HEK293 (cell line): ENCODE measurements around the gene CDK14.

Experiments
- CTCF ChIA-PET: fragments of 350-600 bp; formaldehyde crosslinking; extraction: SDS; loops from one replicate; lab custom pipeline; 2021; ENCODE audit warnings: antibody characterized with exemption; lab: Yijun Ruan, JAX
- POLR2A ChIA-PET: fragments of 300-600 bp; formaldehyde crosslinking; extraction: SDS; loops from one replicate; lab custom pipeline; 2020; ENCODE audit warnings: antibody characterized with exemption, inconsistent platforms; lab: Yijun Ruan, JAX
- H3K27ac ChIP-seq: fragments of 200-500 bp; sonication (Bioruptor generic); 2 replicates; pipeline ENCODE4 v1.5.1; 2014; ENCODE audit warnings: low read depth, low read length, control low read depth, inconsistent platforms; ENCODE audit errors: extremely low read depth
- H3K36me3 ChIP-seq, 2 experiments: fragments of 200-500 bp in 1 of 2; sonication (Bioruptor generic) in 1 of 2; 1 replicate in 1 of 2; 2 replicates in 1 of 2; pipeline ENCODE4 v1.5.1; 2014 to 2017; ENCODE audit warnings: inconsistent platforms in 2 of 2, low read length in 2 of 2; ENCODE audit not compliant: control insufficient read depth in 2 of 2, insufficient read depth in 1 of 2
- H3K4me1 ChIP-seq: fragments of 200-500 bp; sonication (Bioruptor generic); 2 replicates; pipeline ENCODE4 v1.5.1; 2014; ENCODE audit warnings: mild to moderate bottlenecking, low read length, inconsistent platforms; ENCODE audit not compliant: control insufficient read depth, insufficient read depth
- H3K4me3 ChIP-seq: 2 replicates; pipeline ENCODE4 v1.5.1; 2011; ENCODE audit warnings: low read depth, mild to moderate bottlenecking, control low read depth, low read length, moderate library complexity
- H3K9me3 ChIP-seq: fragments of 200-500 bp; sonication (Bioruptor generic); 2 replicates; pipeline ENCODE4 v1.5.1; 2014; ENCODE audit warnings: low read depth, low read length, inconsistent platforms; ENCODE audit not compliant: control insufficient read depth, insufficient read depth
- GFI1B ChIP-seq: fragments of 450-650 bp; formaldehyde crosslinking; IDR thresholded peaks from 2 replicates; pipeline ENCODE4 v1.5.1; 2016; ENCODE audit warnings: missing biosample characterization, missing genetic modification characterization
- HIC1 ChIP-seq: fragments of 450-650 bp; formaldehyde crosslinking; IDR thresholded peaks from 2 replicates; pipeline ENCODE4 v1.5.1; 2016; ENCODE audit warnings: missing biosample characterization, missing genetic modification characterization
- HOXC10 ChIP-seq: sonication (generic); formaldehyde crosslinking; IDR thresholded peaks from 2 replicates; pipeline ENCODE4 v1.8.1; 2023; ENCODE audit warnings: mild to moderate bottlenecking, missing genetic modification reagents
- MEIS1 ChIP-seq: sonication (generic); formaldehyde crosslinking; IDR thresholded peaks from 2 replicates; pipeline ENCODE4 v1.8.1; 2022; ENCODE audit warnings: missing genetic modification reagents, mild to moderate bottlenecking, borderline replicate concordance
- REPIN1 ChIP-seq: fragments of 450-650 bp; formaldehyde crosslinking; IDR thresholded peaks from 2 replicates; pipeline ENCODE4 v1.5.1; 2017; ENCODE audit warnings: missing biosample characterization, missing genetic modification characterization, low read depth
- SCRT1 ChIP-seq: fragments of 450-650 bp; formaldehyde crosslinking; IDR thresholded peaks from 2 replicates; pipeline ENCODE4 v1.5.1; 2016; ENCODE audit warnings: missing biosample characterization, missing genetic modification characterization, borderline replicate concordance
- ZEB2 ChIP-seq: fragments of 450-650 bp; formaldehyde crosslinking; IDR thresholded peaks from 2 replicates; pipeline ENCODE4 v1.5.1; 2016; ENCODE audit warnings: missing biosample characterization, missing genetic modification characterization
- ZIC2 ChIP-seq: fragments of 450-650 bp; formaldehyde crosslinking; IDR thresholded peaks from 2 replicates; pipeline ENCODE4 v1.5.1; 2016; ENCODE audit warnings: missing biosample characterization, missing genetic modification characterization
- ZNF148 ChIP-seq: fragments of 450-650 bp; formaldehyde crosslinking; IDR thresholded peaks from 2 replicates; pipeline ENCODE4 v1.5.0; 2017; ENCODE audit warnings: missing biosample characterization, missing genetic modification characterization, borderline replicate concordance
- ZNF155 ChIP-seq: fragments of 450-650 bp; formaldehyde crosslinking; IDR thresholded peaks from 2 replicates; pipeline ENCODE4 v1.5.1; 2016; ENCODE audit warnings: missing biosample characterization, missing genetic modification characterization
- ZNF280C ChIP-seq: fragments of 450-650 bp; formaldehyde crosslinking; IDR thresholded peaks from 2 replicates; pipeline ENCODE4 v1.5.1; 2016; ENCODE audit warnings: missing biosample characterization, missing genetic modification characterization
- ZNF398 ChIP-seq: fragments of 450-650 bp; formaldehyde crosslinking; IDR thresholded peaks from 2 replicates; pipeline ENCODE4 v1.5.1; 2017; ENCODE audit warnings: missing biosample characterization, missing genetic modification characterization
- ZNF426 ChIP-seq: fragments of 450-650 bp; formaldehyde crosslinking; IDR thresholded peaks from 2 replicates; pipeline ENCODE4 v1.5.1; 2017; ENCODE audit warnings: missing biosample characterization, missing genetic modification characterization, mild to moderate bottlenecking, inconsistent platforms, moderate library complexity
- ZNF473 ChIP-seq: fragments of 450-650 bp; formaldehyde crosslinking; IDR thresholded peaks from 2 replicates; pipeline ENCODE4 v1.5.1; 2017; ENCODE audit warnings: missing biosample characterization, missing genetic modification characterization
- ZNF488 ChIP-seq: fragments of 450-650 bp; formaldehyde crosslinking; IDR thresholded peaks from 2 replicates; pipeline ENCODE4 v1.5.1; 2016; ENCODE audit warnings: missing biosample characterization, missing genetic modification characterization
- ZNF529 ChIP-seq: fragments of 450-650 bp; formaldehyde crosslinking; IDR thresholded peaks from 2 replicates; pipeline ENCODE4 v1.5.1; 2017; ENCODE audit warnings: missing genetic modification characterization, missing biosample characterization; ENCODE audit not compliant: insufficient replicate concordance
- ZNF560 ChIP-seq: fragments of 450-650 bp; formaldehyde crosslinking; IDR thresholded peaks from 2 replicates; pipeline ENCODE4 v1.5.1; 2017; ENCODE audit warnings: missing biosample characterization, missing genetic modification characterization, borderline replicate concordance
- ZNF561 ChIP-seq: fragments of 450-650 bp; IDR thresholded peaks from 2 replicates; pipeline ENCODE4 v1.5.1; 2018; ENCODE audit warnings: missing biosample characterization, missing genetic modification characterization, borderline replicate concordance
- ZNF670 ChIP-seq: fragments of 450-650 bp; formaldehyde crosslinking; IDR thresholded peaks from 2 replicates; pipeline ENCODE4 v1.5.1; 2016; ENCODE audit warnings: missing biosample characterization, missing genetic modification characterization, low read depth
- ZNF707 ChIP-seq: fragments of 450-650 bp; formaldehyde crosslinking; IDR thresholded peaks from 2 replicates; pipeline ENCODE4 v1.5.1; 2016; ENCODE audit warnings: missing biosample characterization, missing genetic modification characterization
- ZNF785 ChIP-seq: fragments of 450-650 bp; formaldehyde crosslinking; IDR thresholded peaks from 2 replicates; pipeline ENCODE4 v1.5.1; 2016; ENCODE audit warnings: missing biosample characterization, missing genetic modification characterization
- ZSCAN4 ChIP-seq: fragments of 450-650 bp; formaldehyde crosslinking; IDR thresholded peaks from 2 replicates; pipeline ENCODE4 v1.5.1; 2017; ENCODE audit warnings: missing biosample characterization, missing genetic modification characterization

Gene CDK14

GRCh38 chr7:90846192-90846591, 250.1 kb downstream of the CDK14 start:
- TF ChIP-seq ZNF280C (tag by site-specific recombination) (no peak), ZNF398 (tag by site-specific recombination) (no peak), ZEB2 (no peak), ZNF561 (tag by site-specific recombination) (no peak), ZNF670 (tag by site-specific recombination) (no peak), REPIN1 (tag by site-specific recombination) (no peak), ZNF560 (tag by site-specific recombination) (no peak), ZNF473 (no peak), GFI1B (tag by site-specific recombination) (no peak), ZNF488 (tag by site-specific recombination) (no peak)
- ChIA-PET CTCF (no interaction called here), POLR2A (no interaction called here)
- H3K27ac ChIP-seq: no peak overlapping the region
- H3K4me1 ChIP-seq: peaks cover 4% of the 10 kb centered on the region; the same call in 1 of the 2 replicates
- no peak overlapping the region for H3K4me3 ChIP-seq
- no peaks in the 10 kb centered on the region for H3K36me3 ChIP-seq
- no peaks in the 10 kb centered on the region for H3K9me3 ChIP-seq

GRCh38 chr7:90850066-90850465, 253.9 kb downstream of the CDK14 start:
- Histone ChIP-seq H3K4me3 (no peak overlapping the region), H3K9me3 (no peaks in the 10 kb centered on the region), H3K4me1 (peaks cover 4% of the 10 kb centered on the region; the same call in 1 of the 2 replicates), H3K36me3 (no peaks in the 10 kb centered on the region), H3K27ac (no peak overlapping the region)
- POLR2A ChIA-PET: no interaction called here
- CTCF ChIA-PET: no interaction called here
- TF ChIP-seq SCRT1: no peak
- 0 out of 2 replicates have a peak, but pooled peaks have one; percentile 10 for TF ChIP-seq ZIC2

- POLR2A ChIA-PET: no interaction called here
- CTCF ChIA-PET: no interaction called here
- Histone ChIP-seq H3K36me3 (no peaks in the 10 kb centered on the region), H3K4me3 (no peak overlapping the region), H3K4me1 (peaks cover 4% of the 10 kb centered on the region; the same call in 1 of the 2 replicates), H3K27ac (no peak overlapping the region), H3K9me3 (no peaks in the 10 kb centered on the region)
- TF ChIP-seq ZNF785 (tag by site-specific recombination): no peak
- no peak for TF ChIP-seq HIC1 (tag by site-specific recombination)
- no peak for TF ChIP-seq SCRT1
- no peak for TF ChIP-seq ZNF155 (tag by site-specific recombination)
- TF ChIP-seq ZSCAN4 (tag by site-specific recombination): no peak
- TF ChIP-seq MEIS1 (CRISPR knock-in tag): no peak
- TF ChIP-seq ZNF426 (tag by site-specific recombination): no peak
- no peak for TF ChIP-seq HOXC10 (CRISPR knock-in tag)
- no peak for TF ChIP-seq ZNF707 (tag by site-specific recombination)
- no peak for TF ChIP-seq ZNF148
- TF ChIP-seq ZNF529 (tag by site-specific recombination): no peak
Measured at GRCh38 chr7:90850471-90850870, 254.3 kb downstream of the CDK14 start.
